HCT116 (cell line): ENCODE measurements around the gene ANO9. TPM values are rescaled to one million over a fixed set of nuclear protein-coding genes. Genes with fewer than 3 reads are reported as not detected.

ENCODE experiments used
- ATAC-seq: fragments of 200-7000 bp; cut with Tn5 transposase; 2 replicates; pipeline ENCODE4 v1.9.1; 2020; ENCODE audit warnings: mild to moderate bottlenecking, moderate library complexity
- BruUV-seq: library from RNA; stranded (reverse); fragments of 400-500 nt; replicated peaks from 2 replicates; lab custom pipeline; 2021; lab: Mats Ljungman, UMichigan
- CTCF ChIA-PET: fragments of 300-600 bp; sonication (Branson Sonifier 250); formaldehyde crosslinking; loops from one replicate; lab custom pipeline; 2021; ENCODE audit warnings: antibody characterized with exemption; lab: Charles Lee
- POLR2A ChIA-PET: fragments of 300-600, 350-600 bp; sonication (Branson Sonifier 250); formaldehyde crosslinking; loops from one replicate; lab custom pipeline; 2021; ENCODE audit warnings: antibody characterized with exemption; lab: Charles Lee
- RAD21 ChIA-PET, 2 experiments: fragments of 300-600 bp; sonication (Branson Sonifier 250); formaldehyde crosslinking; loops; one replicate each; lab custom pipeline; 2023; ENCODE audit warnings: low total read pairs in 2 of 2; ENCODE audit not compliant: uncharacterized antibody in 2 of 2, unreplicated experiment in 2 of 2, low non-redundant PET in 1 of 2; lab: Charles Lee
- DNase-seq: peaks from one replicate; pipeline ENCODE4 v3.0.0-alpha.2; 2010; ENCODE audit warnings: low read depth, low spot score
- H2AFZ ChIP-seq: fragments of 200-600 bp; shearing (Covaris generic), sonication (generic); 2 replicates; pipeline ENCODE4 v1.6.1; 2017; ENCODE audit warnings: low read depth, mixed run types, mixed read lengths, antibody characterized with exemption, low read length; ENCODE audit not compliant: poor library complexity, severe bottlenecking
- H3K27ac ChIP-seq: 2 replicates; pipeline ENCODE4 v1.5.1; 2012; ENCODE audit warnings: low read depth, low read length
- H3K27me3 ChIP-seq: fragments of 200-600 bp; sonication (generic); 2 replicates; pipeline ENCODE4 v1.6.1; 2016; ENCODE audit warnings: mixed run types, low read length, mixed read lengths; ENCODE audit not compliant: insufficient read depth
- H3K36me3 ChIP-seq, 2 experiments: fragments of 200-500 bp in 1 of 2; fragments of 200-600 bp in 1 of 2; sonication (Bioruptor generic) in 1 of 2; sonication (generic) in 1 of 2; 2 replicates each; pipeline versions ENCODE4 v1.5.1 to v1.6.1; 2014 to 2016; ENCODE audit warnings: low read length in 2 of 2, inconsistent platforms in 1 of 2, mixed read lengths in 1 of 2, mixed run types in 1 of 2; ENCODE audit not compliant: insufficient read depth in 2 of 2, control insufficient read depth in 1 of 2
- H3K4me1 ChIP-seq, 2 experiments: fragments of 200-600 bp in 1 of 2; sonication (generic) in 1 of 2; 2 replicates each; pipeline versions ENCODE4 v1.5.1 to v1.6.1; 2012 to 2017; ENCODE audit warnings: low read length in 2 of 2, inconsistent platforms in 1 of 2, mild to moderate bottlenecking in 1 of 2, mixed read lengths in 1 of 2, mixed run types in 1 of 2, moderate library complexity in 1 of 2; ENCODE audit not compliant: insufficient read depth in 2 of 2, control insufficient read depth in 1 of 2
- H3K4me2 ChIP-seq: fragments of 200-600 bp; sonication (generic); 2 replicates; pipeline ENCODE4 v1.6.1; 2017; ENCODE audit warnings: mixed run types, low read length, mixed read lengths
- H3K4me3 ChIP-seq, 2 experiments: fragments of 200-600 bp in 1 of 2; sonication (generic) in 1 of 2; replicated peaks in 1 of 2; 2 replicates each; pipeline ENCODE4 v1.5.1; 2011 to 2016; ENCODE audit warnings: low read length in 2 of 2, control low read depth in 1 of 2, low read depth in 1 of 2, mild to moderate bottlenecking in 1 of 2, mixed read lengths in 1 of 2, mixed run types in 1 of 2
- H3K79me2 ChIP-seq: fragments of 200-600 bp; sonication (generic); 2 replicates; pipeline ENCODE4 v1.6.1; 2017; ENCODE audit warnings: mild to moderate bottlenecking, mixed run types, low read length, moderate library complexity, mixed read lengths; ENCODE audit not compliant: insufficient read depth
- H3K9ac ChIP-seq: fragments of 200-600 bp; sonication (generic); 2 replicates; pipeline ENCODE4 v1.6.1; 2016; ENCODE audit warnings: low read length, mixed read lengths
- H3K9me2 ChIP-seq: fragments of 200-600 bp; sonication (generic), shearing (Covaris generic); 2 replicates; pipeline ENCODE4 v1.6.1; 2017; ENCODE audit warnings: mixed run types, mild to moderate bottlenecking, moderate library complexity; ENCODE audit not compliant: insufficient read depth
- H3K9me3 ChIP-seq, 2 experiments: fragments of 200-500 bp in 1 of 2; fragments of 200-600 bp in 1 of 2; sonication (Bioruptor generic) in 1 of 2; sonication (generic) in 1 of 2; 2 replicates each; pipeline ENCODE4 v1.6.1; 2014 to 2017; ENCODE audit warnings: low read length in 2 of 2, mixed read lengths in 2 of 2, inconsistent platforms in 1 of 2, low read depth in 1 of 2, mild to moderate bottlenecking in 1 of 2, mixed run types in 1 of 2, moderate library complexity in 1 of 2; ENCODE audit not compliant: control insufficient read depth in 1 of 2, insufficient read depth in 1 of 2
- H4K20me1 ChIP-seq: fragments of 200-600 bp; sonication (generic), shearing (Covaris generic); 2 replicates; pipeline ENCODE4 v1.6.1; 2017; ENCODE audit warnings: mixed run types, mild to moderate bottlenecking, moderate library complexity; ENCODE audit not compliant: insufficient read depth
- CBX3 ChIP-seq: IDR thresholded peaks from 2 replicates; pipeline ENCODE4 v1.6.1; 2012; ENCODE audit warnings: low read depth
- FOSL1 ChIP-seq: IDR thresholded peaks from 2 replicates; pipeline ENCODE4 v1.6.1; 2012; ENCODE audit warnings: low read depth
- JUND ChIP-seq: IDR thresholded peaks from 2 replicates; pipeline ENCODE4 v1.6.1; 2012
- SRF ChIP-seq: IDR thresholded peaks from 2 replicates; pipeline ENCODE4 v1.6.1; 2012; ENCODE audit warnings: low read depth
- ZBTB33 ChIP-seq: IDR thresholded peaks from 2 replicates; pipeline ENCODE4 v1.6.1; 2011; ENCODE audit warnings: mild to moderate bottlenecking, low read length, moderate library complexity; ENCODE audit not compliant: insufficient replicate concordance; ENCODE audit errors: extremely low read depth
- ZFX ChIP-seq: fragments of 450-650 bp; IDR thresholded peaks from 2 replicates; pipeline ENCODE4 v1.6.1; 2017
- intact Hi-C: fragments of 100-400 bp; cut with micrococcal nuclease; formaldehyde crosslinking; loops from 2 replicates; pipeline ENCODE4 v1.10.0; 2022
- total RNA-seq: library from RNA; stranded (reverse); gene quantifications from one replicate; pipeline ENCODE4 v1.2.1, GENCODE V29; 2021; ENCODE audit not compliant: unreplicated experiment

Gene ANO9
- total RNA-seq, 1 experiment from 2014 or later: 70.3 TPM

GRCh38 chr11:419248-420005 is 22.4 kb downstream of the ANO9 start:
- ATAC-seq (no peak), DNase-seq (no peak)
- RAD21 ChIA-PET: no interaction called here
- H3K4me1 ChIP-seq: peaks cover 19 to 30% of the 10 kb centered on the region in 2 experiments
- H3K27ac ChIP-seq: no peak overlapping the region
- no peaks in the 10 kb centered on the region for H3K9me3 ChIP-seq
- CTCF ChIA-PET: no interaction called here
- intact Hi-C loops: no loop called here
- H4K20me1 ChIP-seq: no peaks in the 10 kb centered on the region
- TF ChIP-seq SRF (no peak), ZFX (no peak), CBX3 (no peak), JUND (no peak), FOSL1 (no peak), ZBTB33 (no peak)
- no peak overlapping the region for H3K9ac ChIP-seq
- POLR2A ChIA-PET: no interaction called here
- H3K79me2 ChIP-seq: no peaks in the 10 kb centered on the region; the same call in 1 of the 2 replicates
- no TSS peak for BruUV-seq
- no peaks in the 10 kb centered on the region for H3K36me3 ChIP-seq
- no peak overlapping the region for H3K4me2 ChIP-seq
- no peak overlapping the region for H2AFZ ChIP-seq
- H3K4me3 ChIP-seq: no peak overlapping the region
- no peaks in the 10 kb centered on the region for H3K27me3 ChIP-seq
- no peaks in the 10 kb centered on the region for H3K9me2 ChIP-seq
